Measurements from ENCODE around the gene SLC39A11.

SLC39A11 gene

GRCh38 chr17:72971226-72971880 lies 121.1 kb downstream of the SLC39A11 start:
- no peak for DNase-seq

DNA sequence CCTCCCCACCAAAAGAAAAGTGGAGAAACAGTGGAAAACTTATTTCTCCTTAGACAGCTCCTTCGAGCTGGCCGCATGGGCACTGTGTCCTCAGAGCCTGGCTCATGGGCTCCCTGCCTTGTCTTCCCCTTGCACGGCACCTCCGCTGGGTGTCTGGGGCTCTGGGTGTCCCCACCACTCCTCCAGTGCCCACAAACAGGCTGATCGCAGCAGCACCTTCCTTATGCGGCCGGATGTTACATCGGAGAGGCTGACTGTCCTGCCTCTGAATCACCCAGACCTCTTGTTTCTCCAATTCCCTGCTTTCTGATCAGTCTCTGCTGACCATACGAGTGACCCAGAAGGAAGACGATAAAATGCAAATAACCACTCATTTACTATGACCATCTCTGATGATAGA lies 121.7 kb downstream of the SLC39A11 start:
- no peak for DNase-seq

- DNase-seq, result no peak
Observed at GRCh38 chr17:72970246-72970645, 122.2 kb downstream of the SLC39A11 start.

- no peak for DNase-seq
Observed at GRCh38 chr17:72969293-72969906, 123.1 kb downstream of the SLC39A11 start.

DNA sequence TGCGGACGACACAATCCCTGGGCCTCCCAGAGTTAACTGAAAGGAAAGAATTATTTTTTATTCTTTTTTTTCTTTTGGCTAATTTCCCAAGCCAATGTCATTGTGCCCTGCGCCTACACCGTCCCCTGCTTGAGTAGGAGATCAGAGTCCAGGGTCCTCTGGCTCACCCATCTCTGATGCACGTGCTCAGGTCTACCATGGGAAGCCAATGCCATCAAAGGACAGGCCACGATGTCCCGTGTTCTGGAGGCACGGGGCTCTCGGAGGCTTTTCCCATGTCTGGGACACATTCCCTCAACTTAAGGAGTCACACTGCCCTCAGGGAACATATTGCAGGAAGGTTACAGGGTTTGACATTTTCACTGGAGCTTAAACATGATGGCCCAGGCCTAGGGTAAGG lies 123.7 kb downstream of the SLC39A11 start:
- no peak for DNase-seq

DNA sequence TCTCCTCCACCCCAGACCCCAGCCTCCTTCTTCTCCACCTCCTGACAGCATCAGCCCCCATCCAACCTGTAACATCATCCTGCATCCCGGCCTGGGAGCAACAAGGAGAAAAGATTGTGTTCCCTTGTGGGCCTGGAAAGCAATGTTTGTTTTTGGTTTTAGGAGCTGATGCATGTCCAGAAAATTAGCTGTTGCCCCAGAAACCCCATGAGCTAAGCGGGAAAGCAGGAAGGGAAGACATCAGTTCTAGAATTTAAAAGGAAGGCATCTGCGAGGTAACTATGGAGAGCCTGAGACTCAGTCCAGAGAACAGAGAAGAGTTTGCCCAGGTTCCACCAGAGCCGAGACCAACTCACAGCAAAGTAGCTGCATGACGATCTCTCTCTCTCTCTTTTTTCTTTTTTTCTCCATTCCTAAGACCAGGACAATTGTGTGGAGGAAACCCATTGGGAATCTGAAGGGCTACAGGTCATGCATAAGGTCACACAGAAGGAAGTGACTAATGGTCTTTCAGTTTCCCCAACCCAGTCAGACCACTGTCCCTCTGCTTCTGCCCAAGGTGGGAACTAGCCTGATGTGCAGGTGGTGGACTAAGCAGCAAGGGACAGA lies 124.4 kb downstream of the SLC39A11 start:
- DNase-seq, result no peak

GRCh38 chr17:72967277-72967970 lies 125.1 kb downstream of the SLC39A11 start:
- DNase-seq, result no peak

DNA sequence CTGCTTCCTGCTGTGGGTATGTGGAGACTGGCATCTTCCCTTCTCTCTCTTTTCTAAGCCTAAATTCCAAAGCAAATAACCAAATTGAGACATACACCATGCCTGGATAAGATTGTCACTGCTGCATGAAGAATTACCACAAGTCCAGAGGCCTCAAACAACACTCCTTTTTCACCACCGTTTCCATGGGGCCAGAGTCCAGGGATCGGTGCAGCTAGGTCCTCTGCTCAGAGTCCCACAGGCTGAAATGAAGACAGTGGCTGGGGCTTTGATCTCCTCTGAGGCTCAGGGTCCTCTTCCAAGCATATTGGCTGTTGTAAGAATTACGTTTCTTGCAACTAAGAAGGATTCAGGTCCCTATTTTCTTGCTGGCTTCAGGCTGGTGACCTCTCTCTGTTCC lies 130.4 kb downstream of the SLC39A11 start:
- DNase-seq, result no peak

DNA sequence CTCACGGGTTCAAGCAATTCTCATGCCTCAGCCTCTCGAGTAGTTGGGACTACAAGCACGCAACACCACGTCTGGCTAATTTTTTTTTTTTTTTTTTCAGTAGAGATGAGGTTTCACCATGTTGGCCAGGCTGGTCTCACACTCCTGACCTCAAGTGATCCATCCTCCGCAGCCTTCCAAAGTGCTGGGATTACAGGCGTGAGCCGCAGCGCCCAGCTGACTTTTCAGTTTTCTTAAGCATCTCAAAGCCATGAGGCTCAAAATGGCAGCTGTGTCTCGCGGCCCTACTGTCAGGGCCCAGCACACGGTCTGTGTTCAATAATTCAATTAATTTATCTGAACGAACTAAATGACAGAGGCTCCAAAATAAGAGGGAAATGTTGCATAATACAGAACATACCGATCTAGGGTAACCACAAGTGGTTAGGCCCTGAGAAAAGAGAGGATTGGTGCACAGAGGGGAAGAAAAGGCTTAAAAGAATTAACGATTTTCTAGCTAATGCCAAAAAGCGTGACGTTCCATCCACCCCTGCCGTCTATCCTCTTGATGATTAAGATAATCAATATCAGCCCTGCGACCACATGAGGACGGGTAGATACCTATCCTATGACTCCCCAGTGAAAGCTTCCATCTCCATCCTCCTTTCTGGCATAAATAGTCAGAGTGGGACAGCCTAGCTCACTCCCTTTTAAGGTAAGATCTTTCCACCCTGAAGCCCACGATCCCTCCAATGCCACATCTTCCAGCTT lies 136.9 kb downstream of the SLC39A11 start:
- DNase-seq, result no peak

GRCh38 chr17:72954579-72954978 lies 137.9 kb downstream of the SLC39A11 start:
- DNase-seq, result no peak

- DNase-seq, result no peak
Observed at GRCh38 chr17:72953621-72954020, 138.9 kb downstream of the SLC39A11 start.

DNA sequence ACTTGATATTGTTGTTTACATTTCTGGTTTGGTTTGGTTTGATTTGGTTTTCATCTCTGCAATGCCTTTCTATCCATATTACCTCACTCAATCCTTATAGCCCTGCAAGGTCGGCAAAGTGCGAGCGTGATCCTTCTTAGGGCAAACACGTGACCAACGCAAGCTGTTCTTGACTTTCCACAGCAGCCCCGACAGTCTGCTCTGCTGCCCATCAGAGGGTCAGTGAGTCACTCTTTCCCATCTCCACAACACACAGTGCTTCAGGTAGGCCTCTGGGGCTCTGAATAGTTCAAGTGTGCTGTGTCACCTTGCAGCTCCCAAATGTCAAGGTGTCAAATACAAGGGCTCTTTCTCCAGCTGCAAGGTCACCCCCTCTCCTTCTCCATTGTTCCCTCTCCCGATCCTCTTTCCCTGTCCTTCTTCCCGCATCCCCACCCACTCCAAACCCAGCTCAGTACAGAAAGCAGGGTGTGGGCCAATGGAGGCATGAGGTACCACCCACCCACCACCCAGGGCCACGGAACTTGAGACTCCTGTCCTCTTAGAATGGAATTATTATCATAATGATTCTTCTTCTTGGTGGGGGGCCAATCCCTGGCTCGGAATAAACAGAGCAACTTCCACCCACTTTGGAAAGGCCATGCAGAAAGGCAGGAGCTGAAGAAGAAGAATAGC lies 139.7 kb downstream of the SLC39A11 start:
- no peak for DNase-seq

- DNase-seq, result no peak
Observed at GRCh38 chr17:72952220-72952619, 140.3 kb downstream of the SLC39A11 start.

GRCh38 chr17:72950242-72950931 lies 142.1 kb downstream of the SLC39A11 start:
- DNase-seq, result no peak

DNA sequence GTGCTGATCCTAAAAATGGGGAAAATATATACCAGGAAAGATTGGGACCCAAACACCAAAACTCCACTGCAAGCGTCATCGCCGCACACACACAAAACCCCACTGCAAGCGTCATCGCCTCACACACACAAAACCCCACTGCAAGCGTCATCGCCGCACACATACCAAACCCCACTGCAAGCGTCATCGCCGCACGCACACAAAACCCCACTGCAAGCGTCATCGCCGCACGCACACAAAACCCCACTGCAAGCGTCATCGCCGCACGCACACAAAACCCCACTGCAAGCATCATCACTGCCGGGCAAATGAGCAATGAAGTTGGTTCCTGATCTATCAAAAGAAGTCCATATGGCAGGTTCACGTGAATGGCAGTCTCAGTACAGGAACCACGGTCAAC lies 144.4 kb downstream of the SLC39A11 start:
- DNase-seq, result no peak

DNA sequence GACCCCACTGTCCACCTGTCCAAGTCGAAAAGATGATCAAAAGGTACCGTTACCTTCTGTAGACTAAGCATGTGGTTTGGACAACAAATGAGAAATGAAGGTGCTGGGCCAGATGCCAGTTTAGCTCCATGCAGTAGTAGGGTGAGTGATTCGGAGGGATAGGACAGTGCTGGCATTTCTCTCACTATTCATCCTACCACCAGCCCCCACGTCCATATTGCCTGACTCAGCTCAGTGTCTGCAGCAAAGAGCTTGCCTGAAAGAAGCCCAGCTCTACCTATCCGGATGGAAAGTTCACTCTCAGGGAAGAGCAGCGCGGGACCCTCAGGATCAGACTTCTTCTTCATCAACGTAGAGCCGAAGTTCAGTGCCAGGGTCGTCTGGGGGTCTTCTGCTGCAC lies 145.0 kb downstream of the SLC39A11 start:
- DNase-seq, result no peak

- DNase-seq, result no peak
Observed at GRCh38 chr17:72946696-72947095, 145.8 kb downstream of the SLC39A11 start.

DNA sequence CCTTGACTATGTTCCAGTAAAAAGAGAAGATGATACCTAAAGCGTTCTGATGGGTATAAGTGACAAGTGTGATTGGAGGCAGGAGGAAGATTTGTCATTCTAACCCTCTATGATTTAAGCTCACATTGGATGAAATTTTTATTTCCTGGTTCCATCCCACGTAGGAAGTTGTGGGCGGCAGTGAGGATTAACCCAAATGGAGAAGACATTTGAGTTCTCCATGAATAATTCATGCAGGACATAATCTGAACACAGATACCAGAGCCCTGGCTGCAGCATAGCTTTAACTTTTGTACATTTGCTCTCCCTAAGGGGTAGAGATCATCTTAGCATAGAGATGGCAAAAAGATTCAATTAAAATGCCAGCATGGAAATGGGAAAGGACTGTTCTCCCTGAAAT lies 146.3 kb downstream of the SLC39A11 start:
- no peak for DNase-seq

DNA sequence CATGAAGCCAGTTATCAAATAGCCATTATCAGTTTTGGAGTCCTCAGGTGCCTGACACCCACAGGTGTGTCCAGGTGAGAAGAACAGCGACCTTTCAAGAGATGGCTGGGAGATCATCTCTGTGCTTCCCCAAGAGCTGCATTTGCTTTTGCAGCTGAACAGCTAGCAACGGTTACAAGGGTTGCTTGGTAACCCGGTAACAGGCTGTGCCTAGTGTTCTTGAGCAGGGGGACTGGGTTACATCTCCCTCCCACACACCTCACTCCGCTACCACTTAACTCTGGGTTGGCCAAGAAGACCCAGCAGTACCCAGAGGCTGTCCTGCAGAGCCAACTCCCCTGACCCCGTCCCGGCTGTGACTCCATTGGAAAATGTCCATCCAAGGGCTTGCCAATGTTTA lies 147.0 kb downstream of the SLC39A11 start:
- DNase-seq, result no peak

GRCh38 chr17:72943826-72944689 lies 148.4 kb downstream of the SLC39A11 start:
- no peak for DNase-seq

DNA sequence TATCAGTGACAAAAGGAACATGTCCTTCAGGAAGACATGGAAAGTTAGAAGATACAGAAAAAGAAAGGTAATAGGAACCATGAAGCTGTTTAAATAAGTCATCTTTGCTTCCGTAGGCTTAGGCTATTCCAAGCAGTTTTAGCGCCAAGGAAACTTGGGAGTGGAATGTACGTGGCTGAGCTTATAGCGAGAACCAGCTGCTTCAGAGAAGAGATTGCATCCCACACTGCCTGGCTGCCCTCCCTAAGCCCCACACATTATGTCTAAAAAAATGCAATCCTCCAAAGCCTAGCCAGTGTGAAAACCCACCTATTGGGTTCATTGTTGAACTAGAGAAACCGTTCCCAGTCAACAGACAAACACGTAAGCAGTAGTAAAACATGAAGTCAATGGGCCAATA lies 149.9 kb downstream of the SLC39A11 start:
- no peak for DNase-seq

Measured in stimulated activated CD4-positive, alpha-beta T cell treated with anti-CD3 and anti-CD28 coated beads, Interleukin-4, amount 100 ng/mL, for 24 hours (primary cell).